ENCODE measurements around the gene NLGN2. TPM values are rescaled to one million over a fixed set of nuclear protein-coding genes. Genes with fewer than 3 reads are reported as not detected.

Gene NLGN2
- total and polyA plus RNA-seq, 2 of the 8 experiments (the other 6 are each of a cell fraction or from before 2014, with no cell fraction given): 21.2 to 62.8 TPM

- TF ChIP-seq CTCF (IDR thresholded peaks at IDR 0.05; ENCODE audit: control extremely low read depth in 1 of 3, insufficient read depth in 1 of 3, low read depth in 1 of 3, low read length in 3 of 3) (no peak), CHD7 (IDR thresholded peaks at IDR 0.05; ENCODE audit: insufficient replicate concordance, low read length) (no peak), RBBP5 (IDR thresholded peaks at IDR 0.05; ENCODE audit: borderline replicate concordance, low read depth, low read length) (no peak; the same call in 1 of the 2 replicates), USF2 (IDR thresholded peaks at IDR 0.05; ENCODE audit: low read length) (no peak), SIRT6 (IDR thresholded peaks at IDR 0.05; ENCODE audit: low read length) (no peak)
Measured at GRCh38 chr17:7444682-7445618, 37.3 kb downstream of the NLGN2 start, which contains the start of gene CHRNB1 (continued).
